Measurements from ENCODE around the gene APOBEC3B.
"Not testable (repeated sequence)": the region's sequence is repeated elsewhere in the genome, so short reads cannot be mapped to it uniquely, and the experiment has no call there.

- not testable (repeated sequence) for TF ChIP-seq CTCF (conservative IDR thresholded peaks at IDR 0.05; ENCODE audit: low read length); EZH2phosphoT487 (IDR thresholded peaks at IDR 0.05; ENCODE audit: borderline replicate concordance, low read depth, low read length)
Measured at GRCh38 chr22:38960673-38961072, 21.5 kb upstream of the APOBEC3B start.

Data from OCI-LY7 (cell line).